Adrenal gland (tissue), 12 donors: Measurements from ENCODE around the gene ZBTB44. TPM values are rescaled to one million over a fixed set of nuclear protein-coding genes. Genes with fewer than 3 reads are reported as not detected.
"Not testable (repeated sequence)": the region's sequence is repeated elsewhere in the genome, so short reads cannot be mapped to it uniquely, and the experiment has no call there.

Experiments used
- DNase-seq, 7 donors: peaks; one replicate each; pipeline ENCODE4 v3.0.0-alpha.2; 2019 to 2020
- H3K27ac ChIP-seq, 5 donors: fragments of 200-600 bp; sonication (generic) in 4 of 5; 1 replicate in 3 of 5; 2 replicates in 2 of 5; pipeline versions ENCODE4 v1.5.1 to v1.8.0; 2016 to 2020; ENCODE audit warnings: mild to moderate bottlenecking in 1 of 5
- H3K27me3 ChIP-seq: fragments of 200-600 bp; 2 replicates; pipeline ENCODE4 v1.8.0; 2021
- H3K36me3 ChIP-seq, 2 donors: fragments of 200-600 bp; replicated peaks in 1 of 2; 1 replicate in 1 of 2; 2 replicates in 1 of 2; pipeline versions ENCODE4 v1.5.1 to v1.8.0; 2018 to 2022
- H3K4me1 ChIP-seq, 2 donors: fragments of 200-600 bp; replicated peaks in 1 of 2; 1 replicate in 1 of 2; 2 replicates in 1 of 2; pipeline versions ENCODE4 v1.5.1 to v1.8.0; 2018 to 2021
- H3K4me3 ChIP-seq, 4 donors: fragments of 200-600 bp; sonication (generic) in 3 of 4; one replicate each; pipeline ENCODE4 v1.5.1; 2016 to 2018
- H3K9me3 ChIP-seq, 3 donors: fragments of 200-600 bp; sonication (generic) in 1 of 3; replicated peaks in 1 of 3; 1 replicate in 2 of 3; 2 replicates in 1 of 3; pipeline versions ENCODE4 v1.5.1 to v1.8.0; 2016 to 2021
- POLR2A ChIP-seq, 2 donors: fragments of 450-650 bp; IDR thresholded peaks; one replicate each; pipeline ENCODE4 v1.6.1; 2017; ENCODE audit warnings: antibody characterized with exemption in 2 of 2, mild to moderate bottlenecking in 2 of 2, moderate library complexity in 1 of 2
- WGBS, 4 donors: extraction: QIAGEN DNeasy Blood & Tissue Kit in 2 of 4; methylation state at CpG; one replicate each; pipeline versions ENCODE4 v1.1.5 to v1.1.7; 2013 to 2017; 5-methylcytosine and 5-hydroxymethylcytosine counted together
- intact Hi-C, 2 donors: fragments of 100-400 bp; cut with DNase I; formaldehyde crosslinking; loops; one replicate each; pipeline versions ENCODE4 v1.14.1 to v1.15.0; 2022 to 2023
- polyA plus RNA-seq, 3 donors: library from polyadenylated mRNA; stranded (reverse); fragments of 200-250 nt in 2 of 3; fragments of 350-450 nt in 1 of 3; fragmentation: Illumina TruSeq in 1 of 3; extraction: RNeasy Lipid Tissue Mini Kit (QIAGEN cat#74804) in 1 of 3; gene quantifications; one replicate each; pipeline ENCODE4 v1.2.3, GENCODE V29; 2013 to 2014
- total RNA-seq, 9 donors: library from RNA; depleted of rRNA in 4 of 9; stranded (reverse); fragments of >200 nt in 4 of 9; fragments of 120-200 nt in 1 of 9; fragmentation: NEBNext Ultra II Directional in 1 of 9; extraction: Animal tissue kit (Norgen Biotek cat#: 25700) in 1 of 9; gene quantifications; one replicate each; pipeline versions ENCODE4 v1.1.0 to v1.2.4, GENCODE V29; 2013 to 2023
- TF ChIP-seq, protein P1 (sequence below), 6 experiments: fragments of 450-650 bp in 4 of 6; fragments of 200-600 bp in 2 of 6; sonication (generic) in 1 of 6; IDR thresholded peaks; 1 replicate in 5 of 6; 2 replicates in 1 of 6; pipeline versions ENCODE4 v1.5.1 to v1.8.0; 2016 to 2021; ENCODE audit warnings: antibody characterized with exemption in 6 of 6, mild to moderate bottlenecking in 2 of 6, moderate library complexity in 1 of 6
- donor health status: healthy with polysubstance abuse.
- donor health status: Bipolar disorder and iron deficiency.
- donor health status: DM: yes; HTN: yes; CAD: no.
- donor health status: DM: no; HTN: no; CAD: no.
- donor health status: DM: no; HTN: no; CAD: no.
- donor health status: DM: yes; HTN: yes; CAD: no.

The ZBTB44 gene
- total and polyA plus RNA-seq, 12 donors, result 10.1 to 94.3 (median 39.6) TPM

DNA sequence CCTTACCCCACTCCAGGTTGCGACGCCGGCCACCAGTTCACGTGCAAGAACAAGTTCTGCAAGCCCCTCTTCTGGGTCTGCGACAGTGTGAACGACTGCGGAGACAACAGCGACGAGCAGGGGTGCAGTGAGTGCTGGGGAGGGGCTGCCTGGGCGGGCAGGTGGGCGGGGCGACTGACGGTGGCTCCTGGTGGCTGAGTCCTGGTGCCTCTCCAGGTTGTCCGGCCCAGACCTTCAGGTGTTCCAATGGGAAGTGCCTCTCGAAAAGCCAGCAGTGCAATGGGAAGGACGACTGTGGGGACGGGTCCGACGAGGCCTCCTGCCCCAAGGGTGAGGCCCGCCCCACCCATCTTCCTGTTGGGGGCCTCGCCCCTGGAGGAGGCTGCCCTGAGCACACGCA is 116.4 kb downstream of the ZBTB44 start:
- no peak overlapping the region for H3K27ac ChIP-seq
- no peak for DNase-seq
- intact Hi-C loops, result no loop called here
- TF ChIP-seq, protein P1, sequence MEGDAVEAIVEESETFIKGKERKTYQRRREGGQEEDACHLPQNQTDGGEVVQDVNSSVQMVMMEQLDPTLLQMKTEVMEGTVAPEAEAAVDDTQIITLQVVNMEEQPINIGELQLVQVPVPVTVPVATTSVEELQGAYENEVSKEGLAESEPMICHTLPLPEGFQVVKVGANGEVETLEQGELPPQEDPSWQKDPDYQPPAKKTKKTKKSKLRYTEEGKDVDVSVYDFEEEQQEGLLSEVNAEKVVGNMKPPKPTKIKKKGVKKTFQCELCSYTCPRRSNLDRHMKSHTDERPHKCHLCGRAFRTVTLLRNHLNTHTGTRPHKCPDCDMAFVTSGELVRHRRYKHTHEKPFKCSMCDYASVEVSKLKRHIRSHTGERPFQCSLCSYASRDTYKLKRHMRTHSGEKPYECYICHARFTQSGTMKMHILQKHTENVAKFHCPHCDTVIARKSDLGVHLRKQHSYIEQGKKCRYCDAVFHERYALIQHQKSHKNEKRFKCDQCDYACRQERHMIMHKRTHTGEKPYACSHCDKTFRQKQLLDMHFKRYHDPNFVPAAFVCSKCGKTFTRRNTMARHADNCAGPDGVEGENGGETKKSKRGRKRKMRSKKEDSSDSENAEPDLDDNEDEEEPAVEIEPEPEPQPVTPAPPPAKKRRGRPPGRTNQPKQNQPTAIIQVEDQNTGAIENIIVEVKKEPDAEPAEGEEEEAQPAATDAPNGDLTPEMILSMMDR (IDR thresholded peaks at IDR 0.05), result no peak
- no peak for TF ChIP-seq POLR2A (IDR thresholded peaks at IDR 0.05)
- no peaks in the 10 kb centered on the region for H3K4me1 ChIP-seq
- H3K4me3 ChIP-seq, result no peak overlapping the region
- no peaks in the 10 kb centered on the region for H3K36me3 ChIP-seq
- H3K9me3 ChIP-seq, result no peaks in the 10 kb centered on the region
- whole genome bisulfite sequencing, 4 donors, result 81 to 91% (median 85%) methylated on average over 16 to 22 of the region's 22 CpGs
- no peaks in the 10 kb centered on the region for H3K27me3 ChIP-seq

DNA sequence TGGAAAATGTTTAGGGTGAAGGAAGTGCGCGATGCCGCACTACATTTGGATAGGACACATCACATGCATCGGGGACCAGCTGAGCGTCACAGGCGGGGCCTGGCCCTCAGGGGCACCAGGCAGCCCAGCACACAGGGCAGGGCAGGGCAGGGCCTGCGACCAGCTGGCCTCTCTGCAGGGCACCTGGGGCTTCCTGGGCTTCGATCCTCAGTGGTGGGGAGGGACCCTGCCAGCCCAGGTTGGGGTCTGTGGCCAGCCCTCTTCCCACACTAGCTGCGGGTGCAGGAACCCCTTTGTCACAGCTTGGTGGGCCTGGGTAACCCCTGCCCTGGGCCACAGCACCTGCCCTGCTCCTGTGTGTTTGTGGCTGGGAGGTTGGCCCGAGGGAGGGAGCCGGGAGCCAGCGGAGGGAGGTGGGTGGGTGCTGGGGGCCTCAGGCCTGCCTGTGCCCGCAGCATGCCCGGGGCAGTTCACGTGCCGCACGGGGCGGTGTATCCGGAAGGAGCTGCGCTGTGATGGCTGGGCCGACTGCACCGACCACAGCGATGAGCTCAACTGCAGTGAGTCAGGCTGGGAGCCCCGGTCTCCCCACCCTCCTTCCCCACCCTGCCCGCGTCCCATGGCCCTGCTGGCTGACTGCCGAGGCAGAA is 117.2 kb downstream of the ZBTB44 start:
- TF ChIP-seq, protein P1 (IDR thresholded peaks at IDR 0.05), result no peak
- TF ChIP-seq POLR2A (IDR thresholded peaks at IDR 0.05), result no peak
- Histone ChIP-seq H3K4me3 (no peak overlapping the region), H3K4me1 (peaks cover 0 to 7% of the 10 kb centered on the region in 2 donors), H3K9me3 (no peaks in the 10 kb centered on the region), H3K27ac (no peak overlapping the region), H3K36me3 (no peaks in the 10 kb centered on the region), H3K27me3 (no peaks in the 10 kb centered on the region)
- intact Hi-C loops, result no loop called here
- 87 to 92% (median 90%) methylated on average over 10 to 27 of the region's 27 CpGs for WGBS, 4 donors
- no peak for DNase-seq

- 91 to 95% (median 92%) methylated on average over 11 to 21 of the region's 21 CpGs for WGBS, 4 donors
- H3K27ac ChIP-seq, result no peak overlapping the region
- no peak for DNase-seq
- H3K4me3 ChIP-seq, result no peak overlapping the region
- intact Hi-C loops, result no loop called here
- no peak for TF ChIP-seq POLR2A (IDR thresholded peaks at IDR 0.05)
- TF ChIP-seq, protein P1 (IDR thresholded peaks at IDR 0.05), result no peak
- H3K4me1 ChIP-seq, result peaks cover 0 to 7% of the 10 kb centered on the region in 2 donors
- H3K9me3 ChIP-seq, result no peaks in the 10 kb centered on the region
- no peaks in the 10 kb centered on the region for H3K27me3 ChIP-seq
- no peaks in the 10 kb centered on the region for H3K36me3 ChIP-seq
Measured at GRCh38 chr11:130194241-130195023, 120.3 kb downstream of the ZBTB44 start.

DNA sequence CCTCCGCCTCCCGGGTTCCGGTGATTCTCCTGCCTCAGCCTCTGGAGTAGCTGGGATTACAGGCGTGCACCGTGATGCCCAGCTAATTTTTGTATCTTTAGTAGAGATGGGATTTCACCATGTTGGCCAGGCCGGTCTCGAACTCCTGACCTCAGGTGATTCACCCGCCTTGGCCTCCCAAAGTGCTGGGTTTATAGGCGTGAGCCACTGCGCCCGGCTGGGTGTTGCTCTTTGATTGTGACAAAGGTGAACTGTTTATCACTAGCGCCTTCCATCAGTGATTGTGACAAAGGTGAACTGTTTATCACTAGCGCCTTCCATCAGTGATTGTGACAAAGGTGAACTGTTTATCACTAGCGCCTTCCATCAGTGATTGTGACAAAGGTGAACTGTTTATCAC is 121.2 kb downstream of the ZBTB44 start:
- DNase-seq, H3K4me1 ChIP-seq, H3K4me3 ChIP-seq, H3K36me3 ChIP-seq, H3K27ac ChIP-seq, H3K27me3 ChIP-seq, H3K9me3 ChIP-seq, intact Hi-C loops: not testable (repeated sequence)
- WGBS, 4 donors, result 92 to 98% (median 96%) methylated on average over 14 of the region's 14 CpGs
